Fibroblast of skin of left quadriceps (primary cell): ENCODE measurements around the gene PRSS38.
A peak's percentile ranks its signal among the peaks of the same experiment; 100 is the strongest.

Experiments used
- DNase-seq, 2 experiments: peaks; one replicate each; pipeline ENCODE4 v3.0.0-alpha.2; 2013; ENCODE audit warnings: low read depth in 2 of 2

Gene PRSS38

DNA sequence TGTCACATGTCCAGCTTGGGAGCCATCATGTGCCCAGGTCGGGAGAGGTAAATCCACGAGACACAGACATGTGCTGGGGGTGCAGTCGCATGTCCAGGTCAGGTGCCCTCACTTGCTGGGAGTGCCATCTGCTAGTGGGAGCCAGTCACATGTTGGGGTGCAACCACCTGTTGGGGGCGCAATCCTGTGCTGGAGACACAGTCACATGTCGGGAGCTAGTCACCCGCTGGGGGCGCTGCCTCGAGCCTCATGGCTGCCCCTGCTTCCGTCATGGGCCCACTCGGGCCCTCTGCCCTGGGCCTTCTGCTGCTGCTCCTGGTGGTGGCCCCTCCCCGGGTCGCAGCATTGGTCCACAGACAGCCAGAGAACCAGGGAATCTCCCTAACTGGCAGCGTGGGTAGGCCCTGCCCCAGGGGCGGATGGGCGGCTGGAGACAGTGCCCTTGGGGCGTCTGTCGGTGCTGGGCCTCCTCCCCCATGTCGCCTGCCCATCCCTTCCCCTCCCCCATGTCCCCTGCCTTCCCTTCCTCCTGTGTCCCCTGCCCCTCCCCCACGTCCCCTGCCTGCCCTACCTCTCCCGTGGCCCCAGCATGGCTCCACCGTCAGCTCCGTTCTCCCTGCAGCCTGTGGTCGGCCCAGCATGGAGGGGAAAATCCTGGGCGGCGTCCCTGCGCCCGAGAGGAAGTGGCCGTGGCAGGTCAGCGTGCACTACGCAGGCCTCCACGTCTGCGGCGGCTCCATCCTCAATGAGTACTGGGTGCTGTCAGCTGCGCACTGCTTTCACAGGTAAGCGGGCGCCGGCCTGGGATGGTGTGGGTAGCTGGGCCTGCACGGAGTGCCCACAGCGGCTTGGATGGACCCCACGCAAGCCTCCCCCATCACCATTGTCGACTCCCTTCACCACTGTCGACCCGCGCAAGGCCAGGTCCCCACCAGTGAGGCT, at the start of gene PRSS38:
Gene PRSS38 (plus strand): TSS at position 208 of the 942 bp plus-strand sequence. CDS start 42 bp downstream, at position 250.
- DNase-seq = no peak

DNA sequence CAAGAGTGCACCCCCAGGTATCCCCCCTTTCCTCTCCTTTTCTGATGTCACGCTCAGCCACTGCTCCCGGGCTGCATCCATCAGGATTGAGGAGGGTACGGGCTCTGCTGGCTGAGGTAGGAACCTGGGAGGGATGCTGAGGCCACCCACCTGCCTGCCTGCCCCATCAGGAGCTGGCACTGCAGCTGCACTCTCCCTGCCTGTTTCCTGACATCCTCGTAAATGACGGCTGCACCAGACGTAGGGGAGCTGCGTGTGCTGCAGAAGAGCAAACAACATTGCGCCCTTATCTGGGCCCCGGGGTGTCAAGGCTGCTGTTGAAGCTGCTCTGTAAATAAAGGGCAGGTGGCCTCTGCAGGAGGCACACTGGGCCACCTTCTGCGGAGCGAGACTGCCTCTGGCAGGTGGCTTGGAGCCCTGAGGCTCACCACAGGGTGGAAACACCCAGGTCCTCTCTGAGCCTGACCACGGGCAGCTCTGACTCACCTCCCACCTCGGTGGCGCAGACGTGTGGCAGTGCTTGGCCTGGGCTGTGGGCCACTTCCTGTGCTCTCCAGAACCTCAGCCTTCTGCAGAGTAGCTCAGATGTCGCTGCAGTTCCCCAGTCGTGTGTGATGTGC, 49.4 kb upstream of the PRSS38 start:
- DNase-seq = no peak

DNA sequence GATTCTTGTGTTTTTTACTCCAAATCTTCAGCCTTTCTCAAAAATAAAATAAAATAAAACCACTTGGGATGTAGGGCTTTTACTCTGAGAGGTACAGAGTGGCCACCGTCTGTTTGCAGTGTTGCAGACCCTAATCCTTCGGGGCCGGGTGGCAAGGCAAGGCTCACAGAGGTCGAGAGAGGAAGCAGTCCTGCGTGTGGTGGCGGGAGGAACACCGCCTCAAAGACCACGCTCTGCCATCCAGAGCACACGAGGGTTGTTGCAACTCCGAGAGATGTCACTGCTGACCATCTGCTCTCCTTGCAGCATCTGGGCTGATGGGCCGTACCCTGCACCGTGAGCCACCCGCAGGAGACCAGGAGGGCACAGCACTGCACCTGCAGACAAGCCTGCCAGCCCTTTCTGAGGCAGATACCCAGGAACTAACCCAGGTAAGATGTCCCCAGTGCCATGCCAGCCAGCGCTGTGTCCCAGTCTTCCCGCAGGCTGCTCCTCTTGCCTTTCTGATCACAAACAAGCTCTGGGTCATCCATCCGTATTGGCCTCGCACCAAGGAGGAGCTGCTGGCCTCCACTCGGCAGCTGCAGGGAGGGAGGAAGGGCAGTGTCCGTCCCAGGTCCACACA, 48.7 kb upstream of the PRSS38 start:
- DNase-seq = no peak

DNA sequence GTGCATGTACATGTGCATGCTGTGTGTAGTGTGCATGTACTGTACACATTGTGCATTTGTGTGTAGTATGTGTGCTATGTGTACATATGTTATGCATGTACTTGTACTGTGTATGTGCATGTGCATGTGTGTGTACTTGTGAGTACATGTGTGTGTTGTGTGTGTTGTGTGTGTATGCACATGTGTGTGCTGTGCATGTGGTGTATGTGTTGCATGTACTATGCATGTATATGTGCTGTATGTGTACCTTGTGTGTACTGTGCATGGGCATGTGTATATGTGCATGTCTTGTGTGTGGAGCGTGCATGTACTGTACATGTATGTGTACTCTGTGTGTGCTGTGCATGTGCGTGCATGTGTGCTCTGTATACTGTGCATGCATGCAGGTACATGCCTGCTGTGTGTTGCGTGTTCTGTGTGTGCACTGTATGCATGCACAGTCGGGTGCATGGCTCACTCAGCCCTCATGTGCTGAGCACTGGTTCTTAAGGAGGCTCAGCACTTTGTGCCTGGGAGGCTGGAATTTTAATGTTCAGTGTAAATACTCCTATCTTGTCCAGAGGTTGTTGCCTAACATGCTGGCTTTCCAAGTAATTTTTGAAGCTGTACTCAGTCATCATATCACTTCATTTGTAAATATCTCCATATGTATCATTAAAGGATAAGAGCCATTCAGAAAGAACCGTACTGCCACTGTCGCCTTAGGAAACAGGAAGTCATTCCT, 47.9 kb upstream of the PRSS38 start:
- no peak for DNase-seq

DNA sequence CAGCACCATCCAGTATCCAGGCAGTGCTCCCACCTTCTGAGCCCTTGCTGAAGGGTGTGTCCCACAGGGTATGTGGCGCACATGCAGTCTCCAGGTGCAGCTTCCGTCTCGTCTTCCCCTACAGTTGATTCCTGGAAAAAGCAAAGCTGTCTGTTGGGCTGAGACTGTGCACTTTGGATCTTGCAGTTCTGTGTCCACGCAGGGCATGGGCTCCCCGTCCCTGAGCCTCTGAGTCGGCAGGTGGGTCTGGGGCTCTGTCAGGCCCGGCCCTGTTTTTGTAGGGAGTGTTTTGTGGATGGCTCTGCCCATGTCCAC, 47.4 kb upstream of the PRSS38 start:
- no peak for DNase-seq

DNA sequence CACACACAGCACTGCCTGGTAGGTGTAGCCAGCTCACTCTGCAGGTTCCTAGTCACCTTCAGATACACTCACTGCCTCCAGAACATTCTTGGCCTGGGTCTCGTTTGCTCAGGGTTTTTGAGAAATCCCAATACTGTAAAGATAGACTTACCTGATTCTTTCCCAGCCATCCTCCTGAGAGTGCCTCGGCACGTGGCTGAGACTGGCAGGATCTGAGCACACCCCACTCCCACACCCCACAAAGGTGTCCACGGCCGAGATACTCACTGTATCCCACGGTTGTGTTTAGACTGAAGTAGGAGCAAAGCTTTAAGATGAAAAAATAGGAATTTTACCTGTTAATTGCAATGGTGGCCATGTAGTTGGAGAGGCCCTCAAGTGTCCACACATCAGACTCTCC, 46.8 kb upstream of the PRSS38 start:
- no peak for DNase-seq

DNA sequence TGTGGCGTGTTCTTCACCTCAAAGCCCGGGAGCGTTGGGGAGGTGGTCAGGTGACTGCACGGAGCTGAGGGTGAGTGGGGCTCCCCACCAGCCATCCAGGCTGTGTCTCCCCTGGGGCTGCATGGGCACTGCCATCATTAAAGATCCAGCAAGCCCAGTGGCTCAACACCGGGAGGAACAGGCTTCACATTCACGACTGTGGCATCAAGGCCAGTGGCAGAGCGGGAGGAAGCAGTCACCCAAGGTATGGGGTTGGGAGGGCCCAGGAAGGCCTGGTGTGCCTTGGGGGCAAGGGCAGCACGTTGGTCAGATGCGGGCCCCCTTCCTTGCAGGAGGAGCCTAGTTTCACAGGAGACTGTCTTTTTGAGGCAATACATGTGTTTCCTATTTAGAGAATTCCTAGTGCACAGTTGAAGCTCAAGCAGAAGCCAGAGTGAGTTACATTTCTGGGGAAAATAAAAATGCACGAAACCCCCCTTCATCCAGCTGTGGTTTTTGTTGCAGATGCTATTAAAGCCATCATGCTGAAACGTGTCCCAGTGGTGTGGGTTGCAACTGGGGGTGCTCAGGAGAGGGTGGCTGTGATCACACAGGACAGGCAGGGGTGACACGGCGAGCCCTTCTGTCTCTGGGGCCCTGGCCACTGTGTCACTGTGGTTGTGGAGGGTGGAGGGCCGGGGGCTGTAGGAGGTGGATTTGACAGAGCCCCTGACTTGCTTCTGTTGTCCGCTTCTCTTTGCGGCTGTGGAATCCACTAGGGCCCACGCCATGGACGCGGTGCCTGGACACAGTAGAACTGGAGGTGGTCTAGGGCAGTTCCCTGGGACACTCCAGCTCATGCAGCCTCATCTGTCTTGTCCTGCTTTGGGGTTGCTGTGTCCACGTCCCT, 46.2 kb upstream of the PRSS38 start:
- DNase-seq = no peak

DNA sequence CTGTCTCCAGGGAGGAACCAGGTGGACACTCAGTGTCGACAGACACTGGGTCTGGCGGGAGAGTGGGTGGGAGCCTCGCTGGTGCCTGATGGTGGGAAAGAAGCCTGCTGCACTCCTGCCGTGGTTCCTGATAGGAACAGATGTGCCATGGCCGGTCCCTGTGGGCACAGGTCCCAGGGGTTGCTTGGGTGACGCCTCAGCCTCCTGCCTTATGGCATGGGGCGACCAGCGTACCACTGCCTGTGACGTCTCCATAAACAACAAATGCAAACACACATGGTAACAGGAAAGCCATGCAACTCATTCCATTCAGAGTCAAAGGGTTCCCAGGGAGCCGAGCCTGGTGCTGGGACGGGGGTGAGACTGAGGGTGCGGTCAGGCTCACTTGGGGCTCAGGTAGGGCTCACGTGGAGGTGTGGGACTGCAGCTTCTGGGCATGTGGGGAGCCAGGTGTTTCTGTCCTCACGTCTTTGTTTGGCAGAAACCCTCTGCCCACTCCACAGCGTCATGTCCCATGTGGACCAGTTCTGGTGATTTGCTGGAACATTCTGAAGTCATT, 45.5 kb upstream of the PRSS38 start:
- DNase-seq = no peak

DNA sequence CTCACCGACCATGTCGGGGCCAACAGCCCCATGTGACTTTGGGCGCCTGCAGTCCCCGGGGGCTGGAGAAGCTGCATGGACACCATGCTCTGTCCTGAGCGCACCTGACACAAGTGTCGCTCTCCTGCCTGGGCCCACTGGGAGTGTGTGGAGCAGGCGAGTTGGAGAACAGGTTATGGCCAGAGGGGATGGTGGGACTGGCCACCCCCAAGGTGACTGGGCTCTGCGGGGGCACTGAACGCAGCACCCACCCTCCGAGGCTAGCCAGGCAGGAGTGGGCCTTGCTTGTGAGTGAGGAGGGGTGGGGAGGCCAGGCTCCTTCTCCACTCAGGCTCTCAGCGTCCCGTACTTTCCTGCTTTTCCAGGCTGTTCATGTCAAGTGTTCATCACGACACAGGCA, 44.7 kb upstream of the PRSS38 start:
- no peak for DNase-seq

DNA sequence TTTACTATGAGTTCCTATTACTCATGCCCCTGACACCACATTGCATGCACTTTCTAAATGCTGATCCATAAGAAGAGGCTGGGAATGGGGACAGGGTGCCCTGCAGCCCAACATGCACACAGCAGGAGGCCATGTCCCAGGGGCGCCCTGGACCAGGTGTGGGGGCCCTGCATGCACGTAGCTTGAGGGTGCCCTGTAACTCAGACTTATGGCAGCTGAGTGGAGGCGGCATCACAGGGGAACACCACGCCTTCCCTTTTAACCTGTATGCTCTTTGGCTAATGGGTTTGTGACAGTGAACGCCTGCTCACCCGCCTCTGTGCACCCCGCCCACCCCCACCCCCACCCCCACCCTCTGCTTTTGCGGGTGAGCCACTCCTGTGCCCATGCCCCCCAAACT, 44.1 kb upstream of the PRSS38 start:
- DNase-seq = no peak

DNA sequence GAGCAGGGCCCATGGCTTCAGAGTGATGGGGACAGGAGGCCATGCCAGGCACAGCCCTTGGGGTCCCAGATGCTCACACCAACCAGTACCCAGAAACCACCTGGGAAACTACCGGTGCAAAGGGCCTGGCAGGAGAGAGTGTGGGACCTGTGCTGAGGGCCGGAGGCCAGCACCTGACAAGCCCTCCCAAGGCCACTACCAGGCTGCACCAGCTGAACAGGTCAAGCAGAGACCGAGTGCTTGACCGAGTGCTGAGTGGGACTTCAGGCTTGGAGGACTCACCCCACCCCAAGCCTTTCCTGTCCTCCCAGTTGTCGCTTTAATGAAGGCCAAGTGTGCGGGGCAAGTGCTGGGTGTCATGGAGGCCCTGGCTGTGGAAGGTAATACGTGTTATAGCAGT, 43.7 kb upstream of the PRSS38 start:
- DNase-seq = no peak

DNA sequence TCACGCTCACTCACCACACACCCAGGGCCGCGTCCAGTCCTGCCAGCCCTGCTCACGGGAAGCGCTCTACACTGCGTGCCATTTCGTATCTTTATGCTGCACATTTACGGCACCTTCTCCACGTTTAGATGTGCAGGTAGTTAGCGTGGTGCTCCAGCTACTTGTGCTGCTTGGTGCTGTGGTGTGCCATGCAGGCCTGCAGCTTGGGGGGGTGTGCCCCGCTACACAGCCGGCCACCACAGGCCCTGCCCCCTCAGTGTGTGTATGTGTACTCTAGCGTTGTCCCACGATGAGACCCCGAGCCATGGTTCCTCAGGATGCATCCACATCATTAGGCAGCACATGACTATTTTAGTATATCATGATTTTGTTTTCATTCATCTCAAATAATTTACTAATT, 41.9 kb upstream of the PRSS38 start:
- no peak for DNase-seq

DNA sequence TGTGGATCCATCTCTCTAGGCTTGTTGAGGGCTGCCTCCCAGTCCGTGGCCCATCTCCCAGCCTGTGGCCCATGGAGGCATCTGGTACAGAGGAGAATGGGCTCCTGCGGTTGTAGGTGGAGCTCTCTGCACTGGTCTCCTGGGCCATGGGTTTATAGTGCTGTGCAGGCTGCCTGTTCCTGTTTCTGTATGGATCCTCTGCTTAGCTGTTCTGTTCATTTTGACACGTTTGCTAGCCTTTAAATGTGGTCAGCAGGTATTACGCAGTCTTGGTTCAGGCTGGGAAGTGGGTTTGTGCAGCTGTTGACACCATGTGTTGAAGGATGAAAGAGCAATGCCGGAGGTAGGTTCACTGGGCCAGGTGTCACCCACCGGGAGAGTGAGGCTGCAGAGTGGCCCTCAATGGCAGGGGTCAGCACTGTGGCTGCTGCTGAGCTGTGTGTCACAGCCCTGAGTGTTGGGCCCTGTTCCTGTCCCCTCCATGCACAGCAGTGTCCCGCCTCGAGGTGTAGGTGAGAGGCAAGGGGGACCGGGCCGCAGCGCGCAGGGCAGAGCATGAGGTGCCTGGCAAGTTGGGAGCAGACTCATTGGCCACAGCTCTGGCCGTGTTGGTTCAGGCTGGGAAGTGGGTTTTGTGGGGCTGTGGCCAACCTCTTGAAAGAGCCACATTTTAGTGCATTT, 41.3 kb upstream of the PRSS38 start:
- no peak for DNase-seq

DNA sequence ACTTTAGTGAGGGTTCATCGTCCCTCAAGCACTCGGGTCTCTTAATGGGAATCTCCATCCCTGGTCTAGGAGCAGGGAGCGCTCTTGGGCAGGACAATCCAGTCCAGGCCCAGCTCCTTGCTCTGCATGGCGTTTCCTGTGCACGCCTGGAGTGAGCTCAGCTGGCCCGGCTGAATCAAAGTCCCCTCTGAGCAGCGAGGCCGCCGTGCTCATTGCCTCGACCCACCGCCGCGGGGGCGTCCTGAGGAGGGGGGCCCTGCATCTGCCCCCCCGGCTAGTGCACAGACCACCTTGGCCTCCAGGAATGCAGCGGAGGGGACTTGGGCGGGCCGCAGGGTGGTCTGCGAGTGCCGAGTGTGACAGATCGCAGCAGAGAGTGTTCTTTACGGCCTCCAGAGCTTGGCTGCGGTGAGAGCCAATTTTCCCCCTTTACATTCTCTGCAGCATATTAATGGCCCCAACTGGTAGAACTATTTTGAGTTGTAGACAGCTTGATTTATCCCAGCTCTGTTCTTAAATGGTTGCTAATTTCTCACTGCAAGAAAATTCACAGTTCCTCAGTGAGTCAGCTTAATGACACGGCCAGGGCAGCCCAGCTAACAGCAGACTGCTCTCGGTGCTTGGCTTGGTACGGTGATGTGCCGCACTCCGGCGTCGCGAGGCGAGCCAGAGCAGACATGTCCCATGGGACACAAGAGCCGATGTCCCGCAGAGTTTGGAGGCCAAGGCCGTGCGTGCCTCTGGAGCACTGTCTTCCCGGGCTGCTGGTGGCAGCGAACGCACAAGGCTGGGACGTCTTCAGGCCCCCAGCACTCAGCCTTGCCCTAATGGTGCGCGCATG, 40.4 kb upstream of the PRSS38 start:
- peak; percentile 90 to 91 for DNase-seq

DNA sequence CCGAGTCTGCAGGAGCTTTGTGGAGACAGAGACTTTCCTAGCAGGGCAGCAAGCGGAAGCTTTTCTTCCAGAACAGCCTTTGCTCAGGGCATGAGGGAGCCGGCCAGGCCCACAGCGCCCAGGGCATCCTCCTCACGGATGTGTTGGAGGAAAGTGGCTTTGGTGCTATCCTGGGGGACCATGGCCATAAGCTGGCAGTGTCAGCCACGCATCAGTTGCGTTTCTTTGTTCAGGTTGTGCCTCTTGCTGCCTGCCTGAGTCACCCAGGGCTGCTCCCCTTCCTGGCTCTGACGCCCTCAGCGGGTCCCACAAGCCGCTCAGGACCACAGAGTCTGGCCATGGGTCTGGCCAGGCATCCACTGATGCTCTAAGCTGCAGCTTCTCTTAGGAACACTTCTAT, 39.6 kb upstream of the PRSS38 start:
- DNase-seq = no peak

DNA sequence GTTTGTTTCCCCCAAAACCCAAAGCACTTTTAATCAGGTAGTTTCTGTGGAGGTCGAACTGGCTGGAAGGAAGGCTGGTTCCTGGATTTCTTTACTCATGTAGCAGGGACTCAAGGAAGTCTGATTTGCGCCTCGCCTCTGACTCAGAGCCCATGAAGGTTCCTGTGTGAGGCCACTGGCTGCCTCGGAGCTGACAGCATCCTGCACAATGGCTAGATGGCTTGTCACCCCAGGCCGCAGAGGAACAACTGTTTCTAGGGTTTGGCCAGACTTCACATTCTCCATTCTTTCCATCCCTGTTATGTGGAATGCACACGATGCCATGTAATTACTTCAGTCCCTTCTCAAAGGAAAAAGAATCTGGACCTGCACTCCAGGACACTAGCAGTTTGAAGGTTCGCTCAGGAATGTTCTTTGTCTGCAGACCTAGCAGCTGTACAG, 39.1 kb upstream of the PRSS38 start:
- DNase-seq = no peak

DNA sequence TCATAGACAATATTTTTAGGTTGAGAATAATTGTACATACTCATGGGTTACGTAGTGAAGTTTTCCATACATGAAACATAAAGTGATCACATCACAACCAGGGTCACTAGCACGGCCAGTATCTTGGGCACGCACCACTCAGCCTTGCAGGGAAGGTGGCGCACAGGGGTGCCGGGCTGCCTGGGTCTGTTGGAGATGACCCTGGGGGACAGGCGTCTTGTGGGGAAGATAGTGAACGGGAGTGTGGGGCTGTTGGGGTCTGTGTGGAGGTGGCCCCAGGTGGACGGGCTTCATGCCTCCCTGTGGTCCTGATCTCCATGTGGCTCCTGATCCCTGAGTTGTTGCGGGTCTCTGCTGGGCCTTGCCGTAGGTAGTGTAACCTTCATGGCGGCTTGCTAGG, 38.3 kb upstream of the PRSS38 start:
- no peak for DNase-seq

DNA sequence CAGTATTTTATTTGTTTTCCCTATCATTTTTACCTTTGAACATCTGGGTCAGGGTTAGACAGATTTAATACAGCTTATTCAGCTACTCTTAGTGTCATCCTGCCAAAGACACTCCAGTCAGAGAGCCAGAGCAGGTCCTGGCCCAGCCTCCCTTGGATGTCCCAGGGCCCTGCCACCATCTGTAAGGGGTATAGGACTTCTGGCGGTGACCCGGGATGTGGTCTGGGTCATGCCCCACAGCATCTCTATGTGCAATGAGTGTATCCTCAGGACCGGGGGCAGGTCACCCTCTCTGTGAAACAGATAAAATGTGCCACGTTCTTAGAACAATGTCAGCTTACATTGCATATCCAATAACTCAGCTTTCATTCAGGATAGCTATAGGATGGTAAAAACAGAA, 37.8 kb upstream of the PRSS38 start:
- no peak for DNase-seq

DNA sequence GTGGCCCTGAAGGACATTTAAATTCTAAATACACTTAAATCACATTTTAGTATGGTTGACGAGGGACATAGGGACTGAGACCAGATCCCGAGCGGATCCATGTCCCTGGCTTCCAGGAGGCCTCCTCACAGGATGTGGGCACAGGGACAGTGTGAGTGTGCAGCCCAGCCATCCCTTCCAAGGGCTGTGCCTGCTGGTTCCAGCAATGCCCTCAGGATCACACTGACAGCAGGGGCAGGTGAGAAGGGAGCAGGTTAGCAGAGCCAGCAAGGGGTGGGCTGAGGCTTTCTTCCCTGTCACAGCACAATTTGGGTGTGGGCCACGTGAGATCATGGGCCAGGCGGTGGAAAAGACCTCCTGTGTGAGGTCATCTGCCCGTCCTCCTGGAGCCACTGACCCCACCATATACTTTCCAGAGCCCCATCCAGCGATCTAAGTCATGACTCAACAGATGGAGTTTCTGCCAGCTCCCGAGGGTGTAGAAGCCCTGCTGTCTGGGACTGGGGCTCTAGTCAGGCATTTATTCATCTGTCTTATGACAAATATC, 37.0 kb upstream of the PRSS38 start:
- no peak for DNase-seq
